ENCODE data around the gene RAB27A.

DNA sequence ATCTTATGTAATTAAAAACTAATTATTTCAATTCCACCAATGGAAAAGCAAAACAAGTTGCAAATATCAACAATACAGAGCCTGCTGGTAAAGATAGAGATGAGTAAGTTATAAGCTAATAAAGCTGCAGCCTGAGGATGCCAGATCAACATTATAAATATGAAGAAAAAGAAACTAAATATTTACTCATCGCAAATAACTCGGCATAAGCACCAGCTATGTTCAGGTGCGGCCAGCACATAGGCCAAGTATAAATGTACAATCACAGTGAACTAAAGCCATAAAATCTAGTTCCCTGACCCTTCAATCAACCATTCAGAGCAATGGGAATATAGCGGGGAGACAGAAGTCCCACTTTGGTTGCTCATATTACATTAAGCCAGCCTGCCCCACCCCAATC, 85.1 kb downstream of the RAB27A start:
- TF ChIP-seq, protein P1, sequence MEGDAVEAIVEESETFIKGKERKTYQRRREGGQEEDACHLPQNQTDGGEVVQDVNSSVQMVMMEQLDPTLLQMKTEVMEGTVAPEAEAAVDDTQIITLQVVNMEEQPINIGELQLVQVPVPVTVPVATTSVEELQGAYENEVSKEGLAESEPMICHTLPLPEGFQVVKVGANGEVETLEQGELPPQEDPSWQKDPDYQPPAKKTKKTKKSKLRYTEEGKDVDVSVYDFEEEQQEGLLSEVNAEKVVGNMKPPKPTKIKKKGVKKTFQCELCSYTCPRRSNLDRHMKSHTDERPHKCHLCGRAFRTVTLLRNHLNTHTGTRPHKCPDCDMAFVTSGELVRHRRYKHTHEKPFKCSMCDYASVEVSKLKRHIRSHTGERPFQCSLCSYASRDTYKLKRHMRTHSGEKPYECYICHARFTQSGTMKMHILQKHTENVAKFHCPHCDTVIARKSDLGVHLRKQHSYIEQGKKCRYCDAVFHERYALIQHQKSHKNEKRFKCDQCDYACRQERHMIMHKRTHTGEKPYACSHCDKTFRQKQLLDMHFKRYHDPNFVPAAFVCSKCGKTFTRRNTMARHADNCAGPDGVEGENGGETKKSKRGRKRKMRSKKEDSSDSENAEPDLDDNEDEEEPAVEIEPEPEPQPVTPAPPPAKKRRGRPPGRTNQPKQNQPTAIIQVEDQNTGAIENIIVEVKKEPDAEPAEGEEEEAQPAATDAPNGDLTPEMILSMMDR (IDR thresholded peaks at IDR 0.05) = no peak
- TF ChIP-seq EP300 (IDR thresholded peaks at IDR 0.05) (no peak), POLR2A (IDR thresholded peaks at IDR 0.05) (no peak)

Measured in tibial nerve (tissue), 4 donors.